Suppressor macrophage (primary cell): Measurements from ENCODE around the gene BOK.
"Not testable (repeated sequence)": the region's sequence is repeated elsewhere in the genome, so short reads cannot be mapped to it uniquely, and the experiment has no call there.

Experiments
- DNase-seq, 4 experiments: peaks; one replicate each; pipeline ENCODE4 v3.0.0-alpha.2; 2020 to 2022

Gene BOK

GRCh38 chr2:241573741-241574140 lies 15.2 kb downstream of the BOK start:
- no peak for DNase-seq

- DNase-seq = no peak
Measured at GRCh38 chr2:241574911-241575623, 16.5 kb downstream of the BOK start.

GRCh38 chr2:241575624-241576292 lies 17.2 kb downstream of the BOK start:
- no peak for DNase-seq

GRCh38 chr2:241576293-241576654 lies 17.7 kb downstream of the BOK start:
- no peak for DNase-seq

- DNase-seq = no peak
Measured at GRCh38 chr2:241577413-241578122, 19.0 kb downstream of the BOK start.

GRCh38 chr2:241579281-241579680 lies 20.7 kb downstream of the BOK start:
- no peak for DNase-seq

GRCh38 chr2:241582328-241582727 lies 23.8 kb downstream of the BOK start:
- no peak for DNase-seq

- no peak for DNase-seq
Measured at GRCh38 chr2:241582806-241583205, 24.3 kb downstream of the BOK start.

GRCh38 chr2:241584436-241584835 lies 25.9 kb downstream of the BOK start:
- DNase-seq = no peak

GRCh38 chr2:241586564-241587264 lies 28.2 kb downstream of the BOK start:
- DNase-seq = no peak

- not testable (repeated sequence) for DNase-seq
Measured at GRCh38 chr2:241589863-241590262, 31.3 kb downstream of the BOK start.

GRCh38 chr2:241590496-241591455 lies 32.2 kb downstream of the BOK start:
- DNase-seq = not testable (repeated sequence)

- no peak for DNase-seq
Measured at GRCh38 chr2:241592126-241592845, 33.7 kb downstream of the BOK start.

- no peak for DNase-seq
Measured at GRCh38 chr2:241593271-241593670, 34.7 kb downstream of the BOK start.

- DNase-seq = peak in 1 of 4 experiments; percentile 22
Measured at GRCh38 chr2:241595600-241596140, 37.1 kb downstream of the BOK start.

- DNase-seq = no peak
Measured at GRCh38 chr2:241597561-241597960, 39.0 kb downstream of the BOK start.

- no peak for DNase-seq
Measured at GRCh38 chr2:241598061-241598460, 39.5 kb downstream of the BOK start.

- DNase-seq = no peak
Measured at GRCh38 chr2:241598487-241598886, 39.9 kb downstream of the BOK start.

- DNase-seq = no peak
Measured at GRCh38 chr2:241599615-241600014, 41.1 kb downstream of the BOK start.

GRCh38 chr2:241601841-241602240 lies 43.3 kb downstream of the BOK start:
- DNase-seq = no peak

GRCh38 chr2:241602720-241603119 lies 44.2 kb downstream of the BOK start:
- DNase-seq = no peak
